Measurements from ENCODE around the gene CDH2. TPM values are rescaled to one million over a fixed set of nuclear protein-coding genes. Genes with fewer than 3 reads are reported as not detected.
"Not testable (repeated sequence)": the region's sequence is repeated elsewhere in the genome, so short reads cannot be mapped to it uniquely, and the experiment has no call there.

The CDH2 gene
- total and polyA plus RNA-seq, 2 experiments from 2014 or later, result 81.8 to 117 TPM

DNA sequence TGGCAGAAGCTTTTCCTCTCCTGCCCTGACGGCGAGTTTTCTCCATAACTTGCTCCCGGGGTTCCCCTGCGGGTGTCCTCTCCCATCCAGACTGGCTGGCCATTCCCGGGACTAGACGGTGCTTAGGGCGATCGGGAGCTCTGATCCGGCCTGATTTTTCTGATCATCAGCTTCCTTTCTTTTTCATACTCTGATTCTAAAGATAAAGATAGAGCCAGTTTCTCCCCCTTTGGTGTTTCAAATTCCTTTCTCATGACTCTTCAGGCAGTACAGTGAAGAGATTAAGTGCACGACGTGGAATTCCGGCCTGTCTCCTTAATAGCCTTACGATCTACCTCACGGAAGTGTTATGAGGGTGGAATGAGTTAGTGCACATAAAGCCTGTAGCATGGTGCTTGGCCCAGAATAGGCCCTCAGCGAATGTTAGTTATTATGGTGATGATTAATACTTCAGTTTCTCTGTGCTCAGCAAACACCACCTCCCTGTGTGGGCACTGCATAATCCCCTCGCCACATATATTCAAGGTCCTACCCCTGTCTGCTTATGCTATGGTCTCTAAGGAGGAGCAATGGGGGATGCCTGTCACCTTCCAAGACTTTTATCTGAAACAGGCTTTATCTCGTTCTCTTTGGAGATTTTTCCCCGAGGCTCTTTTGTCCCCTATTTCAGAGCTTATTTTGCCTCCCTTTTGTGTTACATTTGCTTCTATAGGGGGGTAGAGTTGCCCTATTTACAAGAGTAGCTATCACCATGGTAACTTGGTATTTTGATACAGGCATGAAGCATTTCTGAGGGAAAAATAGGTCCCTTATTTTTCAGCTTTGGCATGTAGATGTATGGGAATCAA is 254.8 kb downstream of the CDH2 start:
- peak overlapping the region; percentile 87 for H3K27ac ChIP-seq
- H3K36me3 ChIP-seq (replicated peaks; ENCODE audit: insufficient read depth, low read depth), result no peaks in the 10 kb centered on the region
- H4K20me1 ChIP-seq (ENCODE audit: insufficient read depth, poor library complexity, severe bottlenecking), result no peaks in the 10 kb centered on the region
- TF ChIP-seq EZH2phosphoT487 (IDR thresholded peaks at IDR 0.05; ENCODE audit: low read depth, severe bottlenecking, unreplicated experiment) (no peak), CTCF (IDR thresholded peaks at IDR 0.05; ENCODE audit: poor library complexity) (no peak), EZH2 (IDR thresholded peaks at IDR 0.05; ENCODE audit: borderline replicate concordance) (no peak)
- H3K4me2 ChIP-seq, result peak overlapping the region; percentile 69
- H3K79me2 ChIP-seq, result no peaks in the 10 kb centered on the region
- no peaks in the 10 kb centered on the region for H3K9me2 ChIP-seq (replicated peaks; ENCODE audit: insufficient read depth)
- no peaks in the 10 kb centered on the region for H3K9me3 ChIP-seq (ENCODE audit: low read depth)
- no peak overlapping the region for H3K4me3 ChIP-seq
- H2AFZ ChIP-seq, result peak overlapping the region; percentile 14
- 36% methylated on average over 18 of the region's 18 CpGs for WGBS (ENCODE audit: low lambda C conversion rate, missing lambda C conversion rate)
- no peaks in the 10 kb centered on the region for H3K27me3 ChIP-seq
- peaks cover 10% of the 10 kb centered on the region for H3K4me1 ChIP-seq (ENCODE audit: insufficient read depth)
- DNase-seq (ENCODE audit: low spot score), result peak; percentile 68

GRCh38 chr18:27921392-27921791 is 255.5 kb downstream of the CDH2 start:
- Histone ChIP-seq H3K4me3 (no peak overlapping the region), H3K4me1 (ENCODE audit: insufficient read depth) (peaks cover 10% of the 10 kb centered on the region), H3K9me2 (replicated peaks; ENCODE audit: insufficient read depth) (no peaks in the 10 kb centered on the region), H3K27me3 (no peaks in the 10 kb centered on the region), H4K20me1 (ENCODE audit: insufficient read depth, poor library complexity, severe bottlenecking) (no peaks in the 10 kb centered on the region), H2AFZ (peak overlapping the region; percentile 14), H3K27ac (peak overlapping the region; percentile 87), H3K36me3 (replicated peaks; ENCODE audit: insufficient read depth, low read depth) (no peaks in the 10 kb centered on the region), H3K79me2 (no peaks in the 10 kb centered on the region), H3K4me2 (peak overlapping the region; percentile 69), H3K9me3 (ENCODE audit: low read depth) (no peaks in the 10 kb centered on the region)
- no peak for TF ChIP-seq EZH2 (IDR thresholded peaks at IDR 0.05; ENCODE audit: borderline replicate concordance)
- no peak for TF ChIP-seq CTCF (IDR thresholded peaks at IDR 0.05; ENCODE audit: poor library complexity)
- no peak for TF ChIP-seq EZH2phosphoT487 (IDR thresholded peaks at IDR 0.05; ENCODE audit: low read depth, severe bottlenecking, unreplicated experiment)
- no peak for DNase-seq (ENCODE audit: low spot score)
- WGBS (ENCODE audit: low lambda C conversion rate, missing lambda C conversion rate), result 87% methylated on average over 8 of the region's 8 CpGs

GRCh38 chr18:27920836-27921235 is 256.1 kb downstream of the CDH2 start:
- TF ChIP-seq EZH2 (IDR thresholded peaks at IDR 0.05; ENCODE audit: borderline replicate concordance) (no peak), CTCF (IDR thresholded peaks at IDR 0.05; ENCODE audit: poor library complexity) (no peak), EZH2phosphoT487 (IDR thresholded peaks at IDR 0.05; ENCODE audit: low read depth, severe bottlenecking, unreplicated experiment) (no peak)
- WGBS (ENCODE audit: low lambda C conversion rate, missing lambda C conversion rate), result 95% methylated on average over 3 of the region's 3 CpGs

GRCh38 chr18:27906189-27906588 is 270.7 kb downstream of the CDH2 start:
- H4K20me1 ChIP-seq (ENCODE audit: insufficient read depth, poor library complexity, severe bottlenecking); H3K27me3 ChIP-seq; H3K9me3 ChIP-seq (ENCODE audit: low read depth); H3K4me2 ChIP-seq; H2AFZ ChIP-seq; H3K27ac ChIP-seq; H3K36me3 ChIP-seq (replicated peaks; ENCODE audit: insufficient read depth, low read depth); H3K79me2 ChIP-seq; H3K4me3 ChIP-seq; H3K9me2 ChIP-seq (replicated peaks; ENCODE audit: insufficient read depth); DNase-seq (ENCODE audit: low spot score); H3K4me1 ChIP-seq (ENCODE audit: insufficient read depth): not testable (repeated sequence)
- 94% methylated on average over 2 of the region's 2 CpGs for WGBS (ENCODE audit: low lambda C conversion rate, missing lambda C conversion rate)

More at GRCh38 chr18:27920836-27921235, 256.1 kb downstream of the CDH2 start:
- no peak for DNase-seq (ENCODE audit: low spot score)
- Histone ChIP-seq H3K9me3 (ENCODE audit: low read depth) (no peaks in the 10 kb centered on the region), H4K20me1 (ENCODE audit: insufficient read depth, poor library complexity, severe bottlenecking) (no peaks in the 10 kb centered on the region), H3K27ac (peak overlapping the region; percentile 87), H2AFZ (peak overlapping the region; percentile 14), H3K27me3 (no peaks in the 10 kb centered on the region), H3K79me2 (no peaks in the 10 kb centered on the region), H3K36me3 (replicated peaks; ENCODE audit: insufficient read depth, low read depth) (no peaks in the 10 kb centered on the region), H3K4me2 (no peak overlapping the region), H3K4me1 (ENCODE audit: insufficient read depth) (peaks cover 10% of the 10 kb centered on the region), H3K9me2 (replicated peaks; ENCODE audit: insufficient read depth) (no peaks in the 10 kb centered on the region), H3K4me3 (no peak overlapping the region)
